Astrocyte of the hippocampus (primary cell): ENCODE results near the gene PLAC1.

ENCODE experiments used
- DNase-seq: peaks from one replicate; pipeline ENCODE4 v3.0.0; 2011; ENCODE audit warnings: low read depth, low spot score

PLAC1 gene

DNA sequence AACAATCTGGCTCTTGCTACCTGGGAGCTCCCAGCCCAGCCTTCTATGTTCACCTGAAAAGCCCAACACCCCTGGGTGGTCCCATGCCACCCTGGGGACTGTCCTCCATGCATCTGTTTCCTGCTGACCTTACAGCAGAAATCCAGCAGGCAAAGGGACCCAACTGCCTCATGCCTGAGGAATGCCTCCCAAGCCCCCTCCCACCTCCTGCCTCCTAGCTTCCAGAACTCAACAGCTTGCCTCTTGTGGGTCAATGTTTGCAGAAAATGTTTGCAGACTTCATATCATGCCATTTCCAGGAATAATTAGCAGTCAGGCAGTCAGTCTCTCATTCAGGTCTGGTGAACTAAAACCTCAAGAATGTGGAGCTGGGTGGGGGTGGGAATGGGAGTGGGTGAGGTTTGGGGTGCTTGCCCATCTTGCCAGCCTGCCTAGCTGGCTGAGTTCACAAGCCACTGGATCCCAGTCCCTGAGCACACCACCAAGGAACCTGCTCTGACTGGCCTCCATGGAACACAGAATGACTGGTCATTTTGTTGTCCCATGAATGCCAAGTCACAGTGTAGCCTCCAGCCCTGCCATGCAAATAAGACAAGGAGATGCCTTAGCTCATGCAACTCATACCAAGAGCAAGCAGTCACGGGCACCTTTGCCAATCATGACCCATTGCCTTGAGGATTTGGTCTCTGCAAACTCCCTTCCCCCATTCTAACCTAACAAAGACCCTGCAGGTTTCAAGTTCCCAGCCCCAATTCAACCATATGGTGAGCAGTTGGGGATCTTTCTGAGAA is 12.1 kb upstream of the PLAC1 start:
- DNase-seq = peak; percentile 89

DNA sequence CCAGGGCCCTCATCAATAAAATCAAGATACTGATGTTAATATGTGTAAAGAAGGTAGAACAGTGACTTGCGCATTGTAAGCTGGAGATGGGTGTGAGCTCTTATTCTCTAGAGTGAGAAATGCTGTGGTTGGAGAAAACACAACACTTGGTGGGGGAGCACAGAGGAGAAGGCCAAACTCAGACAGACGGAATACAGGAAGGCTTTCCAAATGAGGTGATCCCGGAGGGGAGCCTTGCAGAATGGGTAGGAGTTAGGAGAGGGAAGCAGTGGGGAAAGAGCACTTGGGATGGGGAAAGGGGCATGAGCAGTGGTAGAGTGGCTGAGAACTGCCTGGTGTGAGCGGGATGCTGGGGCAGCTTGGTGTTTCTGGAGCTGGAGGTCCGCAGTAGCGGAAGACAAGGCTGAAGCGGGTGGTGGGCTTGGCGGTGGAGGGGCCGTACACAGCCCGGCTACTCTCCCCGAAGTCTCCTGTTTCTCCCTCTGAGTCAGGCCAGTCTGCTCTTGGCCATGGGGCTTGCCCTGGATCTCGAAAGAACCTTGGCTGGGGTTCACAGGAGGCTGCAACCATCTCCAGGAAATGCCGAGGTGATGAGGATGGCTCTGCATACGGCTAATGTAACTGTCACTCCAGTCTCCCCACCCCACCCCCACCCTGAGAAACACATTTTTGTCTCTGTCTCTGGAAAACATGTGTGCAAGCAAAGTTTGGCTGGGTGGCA is 11.3 kb upstream of the PLAC1 start:
- DNase-seq = peak; percentile 62

DNA sequence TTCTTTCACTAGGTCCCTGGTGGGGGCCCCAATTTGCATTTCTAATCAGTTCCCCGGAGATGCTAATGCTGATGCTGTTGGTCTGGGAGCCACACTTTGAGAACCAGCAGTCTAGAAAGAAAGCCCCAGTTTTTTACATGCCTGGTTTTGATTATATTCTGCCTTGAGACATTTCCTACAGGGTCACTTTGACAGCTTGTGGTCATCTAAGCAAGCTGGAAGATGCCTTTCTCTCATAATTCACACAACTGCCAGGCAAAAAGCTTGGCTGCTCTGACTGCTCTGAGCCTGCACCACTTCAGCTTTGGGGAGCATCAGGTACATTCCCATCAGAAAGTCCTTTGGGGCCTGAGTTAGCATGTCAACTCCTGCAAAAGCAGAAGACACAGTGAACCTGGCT is 5.9 kb upstream of the PLAC1 start:
- no peak for DNase-seq

DNA sequence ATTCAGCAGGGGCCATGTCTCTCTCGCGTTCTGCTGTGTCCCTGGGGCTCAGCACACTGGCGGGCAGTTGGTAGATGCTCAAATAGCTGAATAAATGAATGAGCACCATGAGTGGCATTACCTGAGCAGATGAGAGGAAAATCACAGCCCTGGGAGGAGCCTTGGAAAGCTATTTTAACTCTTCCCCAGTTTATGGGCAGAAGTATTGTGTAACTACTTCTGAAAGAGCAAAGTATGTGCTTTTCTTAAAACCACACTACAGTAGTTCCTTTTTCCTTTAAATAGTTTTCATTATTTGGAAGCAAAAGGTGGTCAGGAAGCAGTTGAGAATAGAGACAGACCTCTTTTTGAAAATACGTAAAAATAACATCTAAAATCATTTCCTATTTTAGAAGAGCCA is 3.0 kb upstream of the PLAC1 start:
- DNase-seq = no peak

DNA sequence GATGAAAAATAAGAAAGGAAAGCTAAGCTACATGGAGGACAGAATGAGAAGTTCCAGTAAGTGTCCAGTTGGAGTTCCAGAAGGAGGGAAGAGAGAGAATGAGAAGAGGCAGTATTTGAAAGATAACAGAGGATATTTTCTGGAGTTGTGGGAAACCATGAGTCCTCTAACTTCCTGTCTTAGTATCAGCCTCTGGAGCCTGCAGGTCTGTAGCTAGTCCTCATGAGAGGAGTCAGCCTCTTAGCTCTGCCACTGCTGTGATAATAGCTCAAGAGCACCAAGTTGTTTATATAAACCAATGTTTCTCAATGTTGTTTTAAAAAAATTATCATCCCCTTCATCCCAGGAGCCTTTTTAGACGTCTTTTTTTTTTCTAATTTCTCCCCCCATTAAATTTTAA is 2.4 kb upstream of the PLAC1 start:
- DNase-seq = no peak

DNA sequence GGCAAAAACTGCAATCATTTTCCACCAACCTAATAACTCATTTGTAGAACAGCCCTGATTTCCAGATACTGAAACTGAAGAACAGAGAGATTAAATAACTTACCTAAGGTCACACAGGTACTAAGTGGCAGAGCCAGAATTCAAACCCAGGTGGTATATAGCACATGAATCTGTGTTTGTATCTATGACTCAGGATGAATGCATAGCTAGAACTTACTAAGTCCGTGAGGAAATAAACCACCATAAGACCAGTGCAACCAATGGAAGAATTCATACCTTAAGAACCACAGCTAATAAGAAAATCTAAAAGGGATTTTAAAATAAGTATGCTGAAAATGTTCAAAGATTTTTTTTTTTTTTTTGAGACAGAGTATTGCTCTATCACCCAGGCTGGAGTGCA is 1.5 kb upstream of the PLAC1 start:
- DNase-seq = no peak

- no peak for DNase-seq
Observed at GRCh38 chrX:134658760-134659023, 421 bp upstream of the PLAC1 start.

DNA sequence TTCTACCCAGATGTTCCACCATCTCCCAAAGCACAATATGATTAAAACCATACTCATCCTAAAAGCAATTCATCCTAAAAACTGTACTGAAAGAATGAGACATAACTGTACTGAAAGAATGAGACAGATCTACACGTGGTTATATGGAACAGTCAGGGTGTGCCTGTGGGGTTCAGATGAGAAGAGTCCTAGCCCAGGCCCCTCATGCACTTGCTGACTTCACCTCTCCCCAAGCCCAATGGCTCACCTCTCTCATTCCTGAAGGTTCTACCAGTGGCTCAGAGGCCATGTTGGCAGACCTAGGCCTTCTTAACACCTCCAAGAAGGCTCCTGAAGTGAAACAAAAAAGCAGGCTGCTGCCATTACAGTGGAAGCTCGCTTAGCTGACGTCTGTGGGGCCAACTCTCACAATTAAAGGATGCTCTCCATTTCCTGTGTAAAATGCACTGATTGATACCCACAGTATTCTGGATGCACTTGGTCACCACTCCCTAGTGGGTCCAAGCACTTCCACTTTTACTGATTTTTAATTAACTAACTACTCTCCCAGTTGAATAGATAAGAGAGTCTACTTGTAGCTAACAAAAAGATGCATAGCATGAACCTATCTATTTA is 3.8 kb downstream of the PLAC1 start:
- DNase-seq = no peak

DNA sequence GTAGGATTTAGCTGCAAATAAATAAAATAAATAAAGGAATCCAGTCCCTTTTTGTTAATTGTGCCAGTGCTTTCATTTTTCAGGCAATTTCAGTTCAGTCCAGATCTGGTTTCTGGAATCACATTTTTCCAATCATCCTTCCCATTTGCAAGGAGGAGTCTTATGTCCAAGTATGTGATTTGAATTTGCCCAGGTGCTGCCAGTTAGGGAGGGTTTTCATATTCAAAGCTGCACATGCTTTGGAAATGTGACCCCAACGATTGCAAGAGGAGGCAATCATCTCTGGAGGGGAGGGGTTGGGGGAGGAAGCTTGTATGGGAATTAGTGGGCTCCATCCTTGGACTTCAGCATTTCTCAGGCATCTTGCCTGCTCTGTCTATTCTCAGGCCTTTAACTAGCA is 4.4 kb downstream of the PLAC1 start:
- no peak for DNase-seq

- no peak for DNase-seq
Observed at GRCh38 chrX:134650701-134651100, 7.6 kb downstream of the PLAC1 start.

- DNase-seq = no peak
Observed at GRCh38 chrX:134649770-134650169, 8.5 kb downstream of the PLAC1 start.

DNA sequence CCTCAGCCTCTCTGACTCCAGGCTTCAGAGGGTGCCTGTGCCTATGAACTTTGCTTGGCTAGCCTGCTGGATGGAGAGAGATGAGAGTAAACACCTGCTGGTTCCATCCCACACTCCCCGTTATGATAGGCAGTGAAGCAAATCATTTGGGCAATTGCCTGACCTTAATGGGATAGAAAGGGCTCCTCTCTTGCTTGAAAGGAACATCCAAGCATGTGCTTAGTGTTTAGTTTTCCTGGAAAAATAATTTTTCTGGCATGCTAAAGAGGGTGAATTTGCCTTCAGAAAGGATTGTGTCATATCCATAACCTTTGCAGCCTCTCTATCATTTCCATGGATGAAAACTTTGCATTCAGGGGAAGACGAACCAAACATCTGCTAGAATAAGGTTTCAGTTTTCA is 10.8 kb downstream of the PLAC1 start:
- DNase-seq = no peak

GRCh38 chrX:134646691-134647090 is 11.6 kb downstream of the PLAC1 start:
- no peak for DNase-seq

GRCh38 chrX:134645936-134646543 is 12.2 kb downstream of the PLAC1 start:
- DNase-seq = no peak

DNA sequence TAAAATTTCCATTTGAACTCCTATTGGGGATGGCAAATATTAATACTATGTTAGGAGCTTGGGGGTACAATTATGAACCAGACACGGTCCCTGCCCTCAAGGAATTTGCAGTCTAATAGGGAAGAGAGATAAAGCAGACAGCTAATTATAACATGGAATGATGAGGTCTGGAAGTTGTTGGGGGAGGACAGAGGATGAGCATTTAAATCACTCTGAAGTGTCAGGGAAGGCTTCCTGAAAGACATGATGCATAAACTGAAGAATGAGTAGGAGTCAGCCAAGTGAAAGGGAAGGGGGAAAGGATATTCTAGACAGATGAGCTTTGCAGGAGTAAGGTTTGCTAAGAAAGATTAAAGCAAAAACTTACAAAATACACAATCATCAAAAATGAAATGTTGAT is 15.9 kb downstream of the PLAC1 start:
- no peak for DNase-seq

- no peak for DNase-seq
Observed at GRCh38 chrX:134641346-134641745, 16.9 kb downstream of the PLAC1 start.

- DNase-seq = no peak
Observed at GRCh38 chrX:134640914-134641313, 17.4 kb downstream of the PLAC1 start.

GRCh38 chrX:134636851-134637250 is 21.4 kb downstream of the PLAC1 start:
- DNase-seq = peak; percentile 41

DNA sequence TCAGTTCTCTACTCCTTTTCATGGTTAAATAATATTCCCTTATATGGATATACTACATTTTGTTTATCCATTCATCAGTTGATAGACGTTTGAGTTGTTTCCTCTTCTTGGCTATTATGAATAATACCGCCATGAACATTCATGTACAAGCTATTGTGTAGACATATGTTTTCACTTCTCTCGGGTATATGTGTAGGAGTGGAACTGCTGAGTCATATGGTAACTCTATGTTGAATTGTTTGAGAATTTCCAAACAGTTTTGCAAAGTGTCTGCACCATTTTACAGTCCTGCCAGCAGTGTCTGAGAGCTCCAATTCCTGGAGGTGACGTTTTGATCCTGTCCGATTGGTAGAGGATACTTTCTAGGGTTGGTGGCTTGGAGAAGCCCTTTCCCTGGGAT is 23.6 kb downstream of the PLAC1 start:
- DNase-seq = no peak

GRCh38 chrX:134633832-134634231 is 24.4 kb downstream of the PLAC1 start:
- no peak for DNase-seq

GRCh38 chrX:134633394-134633793 is 24.9 kb downstream of the PLAC1 start:
- no peak for DNase-seq

- DNase-seq = no peak
Observed at GRCh38 chrX:134632355-134632754, 25.9 kb downstream of the PLAC1 start.
